NB4 (cell line): ENCODE results near the gene SLC25A1.

Source experiments
- MYC ChIP-seq: IDR thresholded peaks from 2 replicates; pipeline ENCODE4 v1.6.1; 2011; ENCODE audit warnings: low read depth, low read length
- POLR2A ChIP-seq: IDR thresholded peaks from 2 replicates; pipeline ENCODE4 v1.6.1; 2011; ENCODE audit warnings: mild to moderate bottlenecking; ENCODE audit not compliant: insufficient read length; ENCODE audit errors: extremely low read depth
- TF ChIP-seq, protein P1 (sequence below): IDR thresholded peaks from one replicate; pipeline ENCODE4 v1.5.1; 2012; ENCODE audit warnings: low read depth, low read length

DNA sequence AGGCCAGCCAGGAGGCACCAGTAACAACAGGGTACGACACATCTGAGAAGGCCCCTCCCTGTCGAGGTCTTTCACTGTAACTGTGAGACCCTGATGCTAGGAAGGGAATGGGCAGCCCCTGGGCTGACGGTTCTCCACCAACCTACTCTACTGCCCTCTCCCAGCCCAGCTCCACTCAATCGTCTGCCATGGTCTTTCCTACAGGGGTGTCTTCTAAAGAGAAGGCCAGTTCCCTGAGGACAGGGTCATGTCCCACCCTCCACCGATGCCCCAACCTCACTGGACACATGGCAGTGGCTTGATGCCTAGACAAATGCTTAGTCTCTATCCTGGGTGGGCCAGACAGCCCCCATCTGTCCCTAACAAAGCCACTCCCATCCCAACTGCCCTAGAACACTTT, 46.0 kb upstream of the SLC25A1 start:
- TF ChIP-seq MYC = no peak
- TF ChIP-seq POLR2A = no peak
- TF ChIP-seq, protein P1, sequence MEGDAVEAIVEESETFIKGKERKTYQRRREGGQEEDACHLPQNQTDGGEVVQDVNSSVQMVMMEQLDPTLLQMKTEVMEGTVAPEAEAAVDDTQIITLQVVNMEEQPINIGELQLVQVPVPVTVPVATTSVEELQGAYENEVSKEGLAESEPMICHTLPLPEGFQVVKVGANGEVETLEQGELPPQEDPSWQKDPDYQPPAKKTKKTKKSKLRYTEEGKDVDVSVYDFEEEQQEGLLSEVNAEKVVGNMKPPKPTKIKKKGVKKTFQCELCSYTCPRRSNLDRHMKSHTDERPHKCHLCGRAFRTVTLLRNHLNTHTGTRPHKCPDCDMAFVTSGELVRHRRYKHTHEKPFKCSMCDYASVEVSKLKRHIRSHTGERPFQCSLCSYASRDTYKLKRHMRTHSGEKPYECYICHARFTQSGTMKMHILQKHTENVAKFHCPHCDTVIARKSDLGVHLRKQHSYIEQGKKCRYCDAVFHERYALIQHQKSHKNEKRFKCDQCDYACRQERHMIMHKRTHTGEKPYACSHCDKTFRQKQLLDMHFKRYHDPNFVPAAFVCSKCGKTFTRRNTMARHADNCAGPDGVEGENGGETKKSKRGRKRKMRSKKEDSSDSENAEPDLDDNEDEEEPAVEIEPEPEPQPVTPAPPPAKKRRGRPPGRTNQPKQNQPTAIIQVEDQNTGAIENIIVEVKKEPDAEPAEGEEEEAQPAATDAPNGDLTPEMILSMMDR = no peak
